Effector CD4-positive, alpha-beta T cell (primary cell): ENCODE results near the gene VGF.
"Not testable (repeated sequence)": the region's sequence is repeated elsewhere in the genome, so short reads cannot be mapped to it uniquely, and the experiment has no call there.

Source experiments
- DNase-seq: peaks from one replicate; pipeline ENCODE4 v3.0.0-alpha.2; 2020

Gene VGF

DNA sequence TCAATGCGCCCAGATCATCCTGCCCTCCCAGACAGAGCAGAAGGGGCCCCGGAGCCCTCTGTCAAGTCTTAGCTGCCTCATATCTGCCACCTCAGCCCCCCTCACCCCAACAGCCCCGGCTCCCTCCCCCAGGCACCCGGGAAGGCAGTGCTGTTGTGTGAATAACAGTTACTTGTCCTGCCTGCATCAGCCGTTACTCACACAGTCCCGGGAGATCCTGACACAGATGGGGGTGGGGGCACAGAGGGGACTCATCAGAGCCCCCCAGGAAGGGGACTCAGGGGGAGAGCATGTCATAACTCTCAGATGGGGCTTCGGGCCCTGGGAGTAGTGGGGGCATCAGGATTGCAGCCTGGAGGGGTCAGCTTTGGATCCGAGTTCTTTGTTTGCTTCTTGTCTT is 50.9 kb downstream of the VGF start:
- no peak for DNase-seq

DNA sequence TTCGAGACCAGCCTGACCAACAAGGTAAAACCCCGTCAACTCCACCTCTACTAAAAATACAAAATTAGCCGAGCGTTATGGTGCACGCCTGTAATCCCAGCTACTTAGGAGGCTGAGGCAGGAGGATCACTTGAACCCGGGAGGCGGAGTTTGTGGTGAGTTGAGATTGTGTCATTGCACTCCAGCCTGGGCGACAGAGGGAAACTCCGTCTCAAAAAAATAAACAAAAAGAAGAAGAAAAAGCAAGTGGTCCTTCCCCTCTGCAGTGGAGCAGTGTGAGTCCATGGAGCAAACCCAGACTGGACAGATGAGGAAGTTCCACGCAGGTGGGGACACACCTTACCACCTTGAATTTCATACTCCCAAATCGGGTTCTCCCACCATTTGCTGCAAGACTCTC is 51.5 kb downstream of the VGF start:
- DNase-seq, result no peak

- not testable (repeated sequence) for DNase-seq
Measured at GRCh38 chr7:101113140-101113539, 52.2 kb downstream of the VGF start.
